Endothelial cell of umbilical vein (primary cell): ENCODE measurements around the gene KCNMA1. TPM values are rescaled to one million over a fixed set of nuclear protein-coding genes. Genes with fewer than 3 reads are reported as not detected.
"Not testable (repeated sequence)": the region's sequence is repeated elsewhere in the genome, so short reads cannot be mapped to it uniquely, and the experiment has no call there.

Source experiments
- BruUV-seq: library from RNA; stranded (reverse); fragments of 400-500 nt; replicated peaks from 2 replicates; lab custom pipeline; 2021; lab: Mats Ljungman, UMichigan
- CTCF ChIA-PET: fragments of 300-600, 350-600 bp; sonication (Branson Sonifier 250); formaldehyde crosslinking; loops from one replicate; lab custom pipeline; 2021; ENCODE audit warnings: antibody characterized with exemption, inconsistent platforms; lab: Charles Lee
- POLR2A ChIA-PET: fragments of 300-600, 350-600 bp; sonication (Branson Sonifier 250); formaldehyde crosslinking; loops from one replicate; lab custom pipeline; 2021; ENCODE audit warnings: antibody characterized with exemption, inconsistent platforms; lab: Charles Lee
- DNase-seq: peaks from one replicate; pipeline ENCODE4 v3.0.0-alpha.2; 2011; ENCODE audit warnings: low read depth, low spot score
- FAIRE-seq: peaks from 2 replicates; lab custom pipeline; 2011; peaks lifted over from hg19 to GRCh38; lab: Jason Lieb, UNC
- H2AFZ ChIP-seq: 2 replicates; pipeline ENCODE4 v1.6.0; 2012; ENCODE audit warnings: low read depth, low read length, control low read depth, inconsistent platforms
- H3K27ac ChIP-seq: 2 replicates; pipeline ENCODE4 v1.5.1; 2011; ENCODE audit warnings: low read depth, mild to moderate bottlenecking, control low read depth, low read length, moderate library complexity; ENCODE audit not compliant: insufficient read depth
- H3K27me3 ChIP-seq, 2 experiments: 2 replicates each; pipeline versions ENCODE4 v1.6.0 to v1.6.1; 2011; ENCODE audit warnings: low read length in 2 of 2, mixed read lengths in 1 of 2; ENCODE audit not compliant: control insufficient read depth in 2 of 2, insufficient read depth in 2 of 2
- H3K36me3 ChIP-seq, 2 experiments: 2 replicates in 1 of 2; 3 replicates in 1 of 2; pipeline ENCODE4 v1.5.1; 2011; ENCODE audit warnings: low read length in 2 of 2, mild to moderate bottlenecking in 1 of 2, moderate library complexity in 1 of 2; ENCODE audit not compliant: control insufficient read depth in 2 of 2, insufficient read depth in 2 of 2; ENCODE audit errors: extremely low read depth in 1 of 2
- H3K4me1 ChIP-seq: 3 replicates; pipeline ENCODE4 v1.5.1; 2011; ENCODE audit warnings: mild to moderate bottlenecking, low read length; ENCODE audit not compliant: control insufficient read depth, insufficient read depth; ENCODE audit errors: extremely low read depth
- H3K4me2 ChIP-seq: 2 replicates; pipeline ENCODE4 v1.6.1; 2011; ENCODE audit warnings: low read length, control low read depth, mixed read lengths; ENCODE audit not compliant: insufficient read depth
- H3K4me3 ChIP-seq, 3 experiments: fragments of 200-600 bp in 1 of 3; sonication (generic), shearing (Covaris generic) in 1 of 3; replicated peaks in 1 of 3; 2 replicates each; pipeline ENCODE4 v1.5.1; 2011 to 2016; ENCODE audit warnings: control low read depth in 3 of 3, low read length in 3 of 3, mild to moderate bottlenecking in 2 of 3, inconsistent platforms in 1 of 3, low read depth in 1 of 3, moderate library complexity in 1 of 3; ENCODE audit not compliant: insufficient read depth in 1 of 3
- H3K79me2 ChIP-seq: 2 replicates; pipeline ENCODE4 v1.6.0; 2012; ENCODE audit warnings: low read length, inconsistent platforms; ENCODE audit not compliant: control insufficient read depth, insufficient read depth
- H3K9ac ChIP-seq: replicated peaks from 2 replicates; pipeline ENCODE3; 2011; ENCODE audit warnings: low read length, control low read depth; ENCODE audit not compliant: insufficient read depth; ENCODE audit errors: extremely low read depth
- H3K9me1 ChIP-seq: replicated peaks from 3 replicates; pipeline ENCODE4 v1.6.0; 2011; ENCODE audit warnings: mild to moderate bottlenecking, low read length; ENCODE audit not compliant: control insufficient read depth, insufficient read depth; ENCODE audit errors: extremely low read depth
- H3K9me3 ChIP-seq: replicated peaks from 2 replicates; pipeline ENCODE4 v1.5.1; 2012; ENCODE audit warnings: low read length, inconsistent platforms; ENCODE audit not compliant: control insufficient read depth, insufficient read depth
- H4K20me1 ChIP-seq: replicated peaks from 2 replicates; pipeline ENCODE3; 2011; ENCODE audit warnings: mild to moderate bottlenecking, low read length; ENCODE audit not compliant: control insufficient read depth, insufficient read depth; ENCODE audit errors: extremely low read depth
- MYC ChIP-seq: IDR thresholded peaks from one replicate; pipeline ENCODE4 v1.6.1; 2011; ENCODE audit warnings: mild to moderate bottlenecking, low read depth, low read length
- POLR2AphosphoS5 ChIP-seq: IDR thresholded peaks from 2 replicates; pipeline ENCODE4 v1.6.1; 2012; ENCODE audit warnings: low read depth, mild to moderate bottlenecking, control low read depth, low read length, moderate library complexity; ENCODE audit not compliant: insufficient read depth
- dilution Hi-C: fragments of 300-500 bp; cut with MboI; formaldehyde crosslinking; loops from one replicate; pipeline ENCODE4 v1.15.0; 2019; ENCODE audit warnings: low sequenced_read_pairs; ENCODE audit not compliant: extremely low pct_ligation_motif_present
- intact Hi-C: fragments of 100-400 bp; cut with micrococcal nuclease; formaldehyde crosslinking; loops from one replicate; pipeline ENCODE4 v1.10.0; 2022
- polyA plus RNA-seq, 4 experiments: library from polyadenylated mRNA; depleted of rRNA in 3 of 4; stranded (reverse) in 3 of 4; unstranded in 1 of 4; fragments of >200 nt; gene quantifications; 2 replicates each; pipeline versions ENCODE4 v1.2.1 to v1.2.3, GENCODE V29; 2011 to 2012; ENCODE audit warnings: missing spikeins in 1 of 4
- total RNA-seq: library from RNA; stranded (reverse); gene quantifications from 2 replicates; pipeline ENCODE4 v1.2.3, GENCODE V29; 2021

The KCNMA1 gene
- total and polyA plus RNA-seq, 2 donors (not counting 3 experiments of a cell fraction or from before 2014, with no cell fraction given), result 0.10 to 0.82 TPM

GRCh38 chr10:77413231-77413630, 224.4 kb downstream of the KCNMA1 start:
- dilution Hi-C loops (no loop called here), intact Hi-C loops (no loop called here)
- Histone ChIP-seq H3K27me3 (no peaks in the 10 kb centered on the region), H3K4me2 (no peak overlapping the region), H3K27ac (no peak overlapping the region), H3K4me1 (no peaks in the 10 kb centered on the region), H3K4me3 (no peak overlapping the region), H3K79me2 (no peaks in the 10 kb centered on the region), H2AFZ (no peak overlapping the region), H3K9me3 (no peaks in the 10 kb centered on the region), H3K9me1 (no peaks in the 10 kb centered on the region), H3K9ac (no peak overlapping the region), H4K20me1 (no peaks in the 10 kb centered on the region), H3K36me3 (no peaks in the 10 kb centered on the region)
- ChIA-PET POLR2A (no interaction called here), CTCF (interaction anchor here (1.7 kb wide), 1 partner anchor 21 kb away, joined by 6 read pairs; no protein-coding TSS in a partner anchor)
- no TSS peak for BruUV-seq
- DNase-seq (no peak), FAIRE-seq (no peak)
- TF ChIP-seq MYC (no peak), POLR2AphosphoS5 (no peak)

DNA sequence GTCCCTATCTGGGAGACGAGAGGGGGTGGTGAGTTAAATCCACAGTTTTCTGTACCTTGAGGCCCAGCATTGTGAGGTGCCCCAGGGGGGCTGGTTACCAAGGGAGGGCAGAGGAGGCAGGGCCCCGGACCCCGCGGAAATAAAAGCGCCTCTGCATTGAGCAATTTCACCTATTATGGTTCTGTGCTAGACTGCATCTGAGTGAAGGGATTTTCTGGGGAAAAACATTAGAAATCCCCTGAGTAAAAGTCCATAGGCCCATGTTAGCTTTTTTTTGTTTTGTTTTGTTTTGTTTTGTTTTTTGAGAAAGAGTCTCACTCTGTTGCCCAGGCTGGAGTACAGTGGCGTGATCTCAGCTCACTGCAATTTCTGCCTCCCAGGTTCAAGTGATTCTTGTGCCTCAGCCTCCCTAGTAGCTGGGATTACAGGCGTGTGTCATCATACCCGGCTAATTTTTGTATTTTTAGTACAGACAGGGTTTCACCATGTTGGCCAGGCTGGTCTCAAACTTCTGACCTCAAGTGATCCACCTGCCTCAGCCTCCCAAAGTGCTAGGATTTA, 225.0 kb downstream of the KCNMA1 start:
- FAIRE-seq, intact Hi-C loops, DNase-seq, H3K4me1 ChIP-seq, H3K9me3 ChIP-seq, H2AFZ ChIP-seq, BruUV-seq, POLR2A ChIA-PET, H3K79me2 ChIP-seq, H3K4me3 ChIP-seq, H3K9me1 ChIP-seq, H3K27ac ChIP-seq, H3K27me3 ChIP-seq, H3K9ac ChIP-seq, dilution Hi-C loops, H4K20me1 ChIP-seq, H3K36me3 ChIP-seq, H3K4me2 ChIP-seq, CTCF ChIA-PET: not testable (repeated sequence)
